LNCaP clone FGC (cell line): ENCODE data around the gene TTC23.

Experiments used
- DNase-seq: peaks from one replicate; pipeline ENCODE4 v3.0.0-alpha.2; 2011; ENCODE audit warnings: low read depth
- H3K4me3 ChIP-seq: 2 replicates; pipeline ENCODE4 v1.5.1; 2011; ENCODE audit warnings: mild to moderate bottlenecking, low read depth, low read length, control low read depth
- CTCF ChIP-seq: IDR thresholded peaks from 2 replicates; pipeline ENCODE4 v1.5.1; 2012; ENCODE audit warnings: mild to moderate bottlenecking; ENCODE audit not compliant: control insufficient read depth, insufficient read depth; ENCODE audit errors: extremely low read depth

The TTC23 gene

GRCh38 chr15:99137111-99137546 is 112.3 kb downstream of the TTC23 start:
- no peak for TF ChIP-seq CTCF
- no peak overlapping the region for H3K4me3 ChIP-seq
- DNase-seq: no peak

DNA sequence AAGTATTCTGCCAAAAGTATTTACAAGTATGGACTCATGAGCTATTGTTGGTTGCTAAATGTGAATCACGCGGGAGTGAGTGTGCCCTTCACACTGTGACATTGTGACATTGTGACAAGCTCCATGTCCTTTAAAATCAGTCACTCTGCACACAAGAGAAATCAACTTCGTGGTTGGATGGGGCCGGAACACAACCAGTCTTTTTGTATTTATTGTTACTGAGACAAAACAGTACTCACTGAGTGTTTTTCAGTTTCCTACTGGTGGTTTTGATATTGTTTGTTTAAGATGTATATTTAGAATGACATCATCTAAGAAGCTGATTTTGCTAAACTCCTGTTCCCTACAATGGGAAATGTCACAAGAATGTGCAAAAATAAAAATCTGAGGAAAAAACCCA is 114.2 kb downstream of the TTC23 start:
- DNase-seq: no peak
- no peak overlapping the region for H3K4me3 ChIP-seq
- no peak for TF ChIP-seq CTCF

GRCh38 chr15:99134317-99134821 is 115.0 kb downstream of the TTC23 start:
- no peak overlapping the region for H3K4me3 ChIP-seq
- DNase-seq: no peak
- no peak for TF ChIP-seq CTCF

GRCh38 chr15:99132634-99133287 is 116.6 kb downstream of the TTC23 start:
- no peak for DNase-seq
- H3K4me3 ChIP-seq: no peak overlapping the region
- TF ChIP-seq CTCF: no peak

GRCh38 chr15:99132122-99132521 is 117.3 kb downstream of the TTC23 start:
- TF ChIP-seq CTCF: no peak
- DNase-seq: no peak
- H3K4me3 ChIP-seq: no peak overlapping the region

- no peak for DNase-seq
- H3K4me3 ChIP-seq: no peak overlapping the region
- no peak for TF ChIP-seq CTCF
Measured at GRCh38 chr15:99131441-99132023, 117.8 kb downstream of the TTC23 start.
